Measurements from ENCODE around the gene CYSLTR1.
"Not testable (repeated sequence)": the region's sequence is repeated elsewhere in the genome, so short reads cannot be mapped to it uniquely, and the experiment has no call there.

DNA sequence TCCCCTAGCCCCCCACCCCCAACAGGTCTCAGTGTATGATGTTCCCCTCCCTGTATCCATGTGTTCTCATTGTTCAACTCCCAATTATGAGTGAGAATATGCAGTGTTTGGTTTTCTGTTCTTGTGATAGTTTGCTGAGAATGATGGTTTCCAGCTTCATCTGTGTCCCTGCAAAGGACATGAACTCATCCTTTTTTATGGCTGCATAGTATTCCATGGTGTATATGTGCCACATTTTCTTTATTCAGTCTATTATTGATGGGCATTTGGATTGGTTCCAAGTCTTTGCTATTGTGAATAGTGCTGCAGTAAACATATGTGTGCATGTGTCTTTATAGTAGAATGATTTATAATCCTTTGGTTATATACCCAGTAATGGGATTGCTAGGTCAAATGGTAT, 101.4 kb downstream of the CYSLTR1 start:
- TF ChIP-seq, protein P1, sequence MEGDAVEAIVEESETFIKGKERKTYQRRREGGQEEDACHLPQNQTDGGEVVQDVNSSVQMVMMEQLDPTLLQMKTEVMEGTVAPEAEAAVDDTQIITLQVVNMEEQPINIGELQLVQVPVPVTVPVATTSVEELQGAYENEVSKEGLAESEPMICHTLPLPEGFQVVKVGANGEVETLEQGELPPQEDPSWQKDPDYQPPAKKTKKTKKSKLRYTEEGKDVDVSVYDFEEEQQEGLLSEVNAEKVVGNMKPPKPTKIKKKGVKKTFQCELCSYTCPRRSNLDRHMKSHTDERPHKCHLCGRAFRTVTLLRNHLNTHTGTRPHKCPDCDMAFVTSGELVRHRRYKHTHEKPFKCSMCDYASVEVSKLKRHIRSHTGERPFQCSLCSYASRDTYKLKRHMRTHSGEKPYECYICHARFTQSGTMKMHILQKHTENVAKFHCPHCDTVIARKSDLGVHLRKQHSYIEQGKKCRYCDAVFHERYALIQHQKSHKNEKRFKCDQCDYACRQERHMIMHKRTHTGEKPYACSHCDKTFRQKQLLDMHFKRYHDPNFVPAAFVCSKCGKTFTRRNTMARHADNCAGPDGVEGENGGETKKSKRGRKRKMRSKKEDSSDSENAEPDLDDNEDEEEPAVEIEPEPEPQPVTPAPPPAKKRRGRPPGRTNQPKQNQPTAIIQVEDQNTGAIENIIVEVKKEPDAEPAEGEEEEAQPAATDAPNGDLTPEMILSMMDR (IDR thresholded peaks at IDR 0.05; ENCODE audit: low read depth, low read length, missing input control): not testable (repeated sequence)
- TF ChIP-seq, protein P2, sequence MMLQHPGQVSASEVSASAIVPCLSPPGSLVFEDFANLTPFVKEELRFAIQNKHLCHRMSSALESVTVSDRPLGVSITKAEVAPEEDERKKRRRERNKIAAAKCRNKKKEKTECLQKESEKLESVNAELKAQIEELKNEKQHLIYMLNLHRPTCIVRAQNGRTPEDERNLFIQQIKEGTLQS (IDR thresholded peaks at IDR 0.05): not testable (repeated sequence)
- not testable (repeated sequence) for TF ChIP-seq SP1, RAD21 (IDR thresholded peaks at IDR 0.05)
